ENCODE results near the gene GPR37L1.
"Not testable (repeated sequence)": the region's sequence is repeated elsewhere in the genome, so short reads cannot be mapped to it uniquely, and the experiment has no call there.

GPR37L1 gene

DNA sequence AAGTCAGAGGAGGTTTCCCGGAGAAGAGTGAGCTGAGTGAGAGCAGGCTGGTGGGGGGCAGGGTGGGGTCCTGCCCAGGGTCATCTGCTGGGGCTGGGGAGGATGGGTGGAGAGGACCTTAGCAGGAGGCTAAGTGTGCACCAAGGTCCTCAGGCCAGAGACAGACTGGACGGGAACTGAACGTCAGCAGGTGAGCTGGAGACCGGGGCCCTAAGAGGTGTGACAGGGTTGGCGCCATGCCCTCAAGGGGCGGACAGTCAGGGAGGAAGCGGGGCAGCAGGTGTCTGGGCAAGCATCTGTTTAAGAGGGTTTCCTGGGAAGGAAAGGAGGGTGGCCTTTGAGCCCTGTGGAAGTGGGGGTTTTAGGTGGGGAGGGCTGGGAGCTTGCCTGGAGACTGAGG is 51.3 kb downstream of the GPR37L1 start:
- TF ChIP-seq MYC (IDR thresholded peaks at IDR 0.05; ENCODE audit: low read depth, low read length) (no peak), POLR2A (IDR thresholded peaks at IDR 0.05; ENCODE audit: extremely low read depth, insufficient read length) (no peak)
- TF ChIP-seq, protein P1, sequence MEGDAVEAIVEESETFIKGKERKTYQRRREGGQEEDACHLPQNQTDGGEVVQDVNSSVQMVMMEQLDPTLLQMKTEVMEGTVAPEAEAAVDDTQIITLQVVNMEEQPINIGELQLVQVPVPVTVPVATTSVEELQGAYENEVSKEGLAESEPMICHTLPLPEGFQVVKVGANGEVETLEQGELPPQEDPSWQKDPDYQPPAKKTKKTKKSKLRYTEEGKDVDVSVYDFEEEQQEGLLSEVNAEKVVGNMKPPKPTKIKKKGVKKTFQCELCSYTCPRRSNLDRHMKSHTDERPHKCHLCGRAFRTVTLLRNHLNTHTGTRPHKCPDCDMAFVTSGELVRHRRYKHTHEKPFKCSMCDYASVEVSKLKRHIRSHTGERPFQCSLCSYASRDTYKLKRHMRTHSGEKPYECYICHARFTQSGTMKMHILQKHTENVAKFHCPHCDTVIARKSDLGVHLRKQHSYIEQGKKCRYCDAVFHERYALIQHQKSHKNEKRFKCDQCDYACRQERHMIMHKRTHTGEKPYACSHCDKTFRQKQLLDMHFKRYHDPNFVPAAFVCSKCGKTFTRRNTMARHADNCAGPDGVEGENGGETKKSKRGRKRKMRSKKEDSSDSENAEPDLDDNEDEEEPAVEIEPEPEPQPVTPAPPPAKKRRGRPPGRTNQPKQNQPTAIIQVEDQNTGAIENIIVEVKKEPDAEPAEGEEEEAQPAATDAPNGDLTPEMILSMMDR (IDR thresholded peaks at IDR 0.05; ENCODE audit: low read depth, low read length) = no peak
- TF ChIP-seq, protein P2, sequence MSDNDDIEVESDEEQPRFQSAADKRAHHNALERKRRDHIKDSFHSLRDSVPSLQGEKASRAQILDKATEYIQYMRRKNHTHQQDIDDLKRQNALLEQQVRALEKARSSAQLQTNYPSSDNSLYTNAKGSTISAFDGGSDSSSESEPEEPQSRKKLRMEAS (IDR thresholded peaks at IDR 0.05; ENCODE audit: low read depth, low read length) = no peak
- no peak for DNase-seq (ENCODE audit: low read depth)
- no peak overlapping the region for H3K4me3 ChIP-seq (ENCODE audit: low read depth, low read length)

DNA sequence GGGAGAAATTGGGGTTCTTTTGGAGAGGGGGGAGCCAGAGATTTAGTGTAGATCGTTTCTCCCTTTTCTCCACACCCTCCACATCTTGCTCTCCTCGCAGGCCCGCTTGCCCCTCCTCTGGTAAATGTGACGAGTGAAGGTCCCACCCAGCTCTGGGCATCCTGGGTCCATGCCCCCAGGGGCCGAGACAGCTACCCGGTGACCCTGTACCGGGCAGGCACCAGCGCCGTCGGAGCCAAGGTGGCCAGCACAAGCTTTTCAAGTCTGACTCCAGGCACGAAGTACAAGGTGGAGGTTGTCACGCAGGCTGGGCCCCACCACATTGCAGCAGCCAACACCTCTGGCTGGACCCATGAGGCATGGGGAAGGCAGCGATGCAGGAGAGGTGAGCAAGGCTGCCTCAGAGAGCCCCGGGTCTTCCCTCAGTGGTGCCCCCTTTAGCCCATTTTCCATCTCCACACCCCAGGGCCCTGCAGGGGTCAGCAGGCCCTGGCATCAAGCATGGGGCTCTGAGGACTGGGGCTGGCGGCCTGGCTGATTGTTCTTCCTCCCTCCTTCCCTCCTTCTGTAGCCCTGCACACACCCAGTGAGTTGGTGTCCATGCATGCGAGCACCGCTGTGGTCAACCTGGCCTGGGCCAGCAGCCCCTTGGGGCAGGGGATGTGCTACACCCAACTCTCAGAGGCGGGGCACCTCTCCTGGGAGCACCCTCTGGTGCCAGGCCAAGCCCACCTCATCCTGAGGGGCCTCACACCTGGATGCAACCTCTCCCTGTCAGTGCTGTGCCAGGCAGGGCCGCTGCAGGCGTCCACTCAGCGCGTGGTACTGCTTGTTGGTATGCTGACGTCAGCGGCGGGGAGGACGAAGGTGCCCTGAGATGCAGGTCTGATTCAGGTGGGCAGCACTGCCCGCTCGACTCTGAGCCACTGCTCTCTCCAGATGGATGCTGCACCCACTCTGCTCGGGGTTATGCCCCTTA is 54.5 kb downstream of the GPR37L1 start:
- H3K4me3 ChIP-seq (ENCODE audit: low read depth, low read length) = no peak overlapping the region
- DNase-seq (ENCODE audit: low read depth) = no peak
- TF ChIP-seq MYC (IDR thresholded peaks at IDR 0.05; ENCODE audit: low read depth, low read length) = no peak
- TF ChIP-seq, protein P2 (IDR thresholded peaks at IDR 0.05; ENCODE audit: low read depth, low read length) = no peak
- TF ChIP-seq, protein P1 (IDR thresholded peaks at IDR 0.05; ENCODE audit: low read depth, low read length) = no peak
- no peak for TF ChIP-seq POLR2A (IDR thresholded peaks at IDR 0.05; ENCODE audit: extremely low read depth, insufficient read length)

DNA sequence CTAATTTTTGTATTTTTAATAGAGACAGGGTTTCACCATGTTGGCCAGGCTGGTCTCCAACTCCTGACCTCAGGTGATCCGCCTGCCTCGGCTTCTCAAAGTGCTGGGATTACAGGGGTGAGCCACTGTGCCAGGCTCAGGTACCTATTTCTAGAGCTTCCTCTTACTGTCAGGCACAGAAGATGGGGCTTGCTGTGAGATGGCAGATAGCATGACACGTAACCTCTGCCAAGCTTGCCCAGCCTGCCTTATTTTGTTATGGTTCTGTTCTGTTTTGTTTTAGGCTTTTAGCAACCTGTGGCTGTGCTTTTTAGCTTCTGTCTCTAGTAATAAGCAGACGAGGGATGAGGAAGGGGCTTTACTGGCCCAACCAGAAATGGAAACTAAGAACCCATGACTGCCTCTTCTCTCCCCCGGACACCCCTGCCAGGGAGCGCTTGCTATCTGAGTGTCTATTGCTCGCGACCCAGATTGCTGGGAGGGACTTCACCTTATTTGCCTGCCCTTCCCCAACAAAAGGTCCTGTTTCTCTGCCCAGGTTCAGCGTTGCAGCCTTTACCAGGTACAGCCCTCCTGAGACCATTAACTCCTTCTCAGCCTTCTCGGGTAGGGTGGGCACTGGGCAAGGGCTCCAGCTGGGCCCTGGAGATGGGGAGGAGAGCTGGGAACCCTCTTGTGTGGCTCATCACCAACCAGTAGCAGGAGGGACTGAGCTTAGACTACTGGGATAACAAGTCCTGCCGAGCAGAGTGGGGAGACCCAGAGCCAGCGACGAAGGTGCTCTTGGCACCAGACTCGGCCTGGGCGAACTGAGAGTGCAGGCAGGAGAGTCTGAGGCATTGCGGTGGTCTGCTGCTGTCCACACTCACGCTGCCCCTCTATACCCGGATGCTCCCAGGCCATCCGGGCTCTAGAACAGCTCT is 57.4 kb downstream of the GPR37L1 start:
- H3K4me3 ChIP-seq (ENCODE audit: low read depth, low read length) = no peak overlapping the region
- TF ChIP-seq, protein P1 (IDR thresholded peaks at IDR 0.05; ENCODE audit: low read depth, low read length) = no peak
- TF ChIP-seq POLR2A (IDR thresholded peaks at IDR 0.05; ENCODE audit: extremely low read depth, insufficient read length) (no peak), MYC (IDR thresholded peaks at IDR 0.05; ENCODE audit: low read depth, low read length) (no peak)
- TF ChIP-seq, protein P2 (IDR thresholded peaks at IDR 0.05; ENCODE audit: low read depth, low read length) = no peak
- DNase-seq (ENCODE audit: low read depth) = no peak

DNA sequence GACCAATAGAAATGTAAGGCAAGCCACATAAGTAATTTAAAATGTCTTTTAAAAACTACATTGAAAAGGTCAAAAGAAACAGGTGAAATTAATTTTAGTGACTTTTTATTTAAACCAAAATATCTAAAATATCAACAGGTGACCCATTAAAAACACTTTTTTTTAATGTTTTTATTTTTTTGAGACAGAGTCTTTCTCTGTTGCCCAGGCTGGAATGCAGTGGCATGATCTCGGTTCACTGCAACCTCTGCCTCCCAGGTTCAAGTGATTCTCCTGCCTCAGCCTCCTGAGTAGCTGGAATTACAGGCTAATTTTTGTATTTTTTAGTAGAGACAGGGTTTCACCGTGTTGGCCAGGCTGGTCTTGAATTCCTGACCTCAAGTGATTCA is 58.0 kb downstream of the GPR37L1 start:
- DNase-seq (ENCODE audit: low read depth); H3K4me3 ChIP-seq (ENCODE audit: low read depth, low read length): not testable (repeated sequence)

DNA sequence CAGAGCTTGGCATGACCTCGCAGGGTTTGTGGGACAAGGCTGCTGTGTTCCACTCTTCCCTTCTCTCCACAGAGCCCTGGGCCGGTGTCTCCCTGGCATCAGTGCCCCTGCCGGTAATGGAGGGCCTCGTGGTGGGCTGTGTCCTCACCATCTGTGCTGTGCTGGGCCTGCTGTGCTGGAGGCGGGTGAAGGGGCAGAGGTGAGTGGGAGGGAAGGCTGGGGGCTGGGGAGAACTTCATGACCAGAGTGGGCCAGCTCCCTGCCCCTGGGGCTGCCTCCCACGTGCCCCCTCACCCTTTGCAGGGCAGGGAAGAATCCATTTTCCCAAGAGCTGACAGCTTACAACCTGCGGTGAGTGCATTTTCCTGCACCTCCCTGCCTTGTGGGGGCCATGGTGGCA is 58.9 kb downstream of the GPR37L1 start:
- no peak overlapping the region for H3K4me3 ChIP-seq (ENCODE audit: low read depth, low read length)
- no peak for DNase-seq (ENCODE audit: low read depth)
- TF ChIP-seq, protein P2 (IDR thresholded peaks at IDR 0.05; ENCODE audit: low read depth, low read length) = no peak
- TF ChIP-seq POLR2A (IDR thresholded peaks at IDR 0.05; ENCODE audit: extremely low read depth, insufficient read length) (no peak), MYC (IDR thresholded peaks at IDR 0.05; ENCODE audit: low read depth, low read length) (no peak)
- TF ChIP-seq, protein P1 (IDR thresholded peaks at IDR 0.05; ENCODE audit: low read depth, low read length) = no peak

Measured in NB4 (cell line).